ENCODE results near the gene TP53BP2.

The TP53BP2 gene

GRCh38 chr1:223802032-223802431 lies 43.7 kb downstream of the TP53BP2 start:
- H3K4me3 ChIP-seq (ENCODE audit: low read depth, low read length), result no peak overlapping the region

GRCh38 chr1:223796210-223796609 lies 49.5 kb downstream of the TP53BP2 start:
- no peak overlapping the region for H3K4me3 ChIP-seq (ENCODE audit: low read depth, low read length)

- no peak overlapping the region for H3K4me3 ChIP-seq (ENCODE audit: low read depth, low read length)
Observed at GRCh38 chr1:223794136-223794880, 51.4 kb downstream of the TP53BP2 start.

- H3K4me3 ChIP-seq (ENCODE audit: low read depth, low read length), result no peak overlapping the region
Observed at GRCh38 chr1:223793716-223794115, 52.0 kb downstream of the TP53BP2 start.

- H3K4me3 ChIP-seq (ENCODE audit: low read depth, low read length), result no peak overlapping the region
Observed at GRCh38 chr1:223792046-223792445, 53.7 kb downstream of the TP53BP2 start.

- no peak overlapping the region for H3K4me3 ChIP-seq (ENCODE audit: low read depth, low read length)
Observed at GRCh38 chr1:223788746-223789415, 56.9 kb downstream of the TP53BP2 start.

- no peak overlapping the region for H3K4me3 ChIP-seq (ENCODE audit: low read depth, low read length)
Observed at GRCh38 chr1:223785808-223786207, 59.9 kb downstream of the TP53BP2 start.

- H3K4me3 ChIP-seq (ENCODE audit: low read depth, low read length), result no peak overlapping the region
Observed at GRCh38 chr1:223784541-223784940, 61.2 kb downstream of the TP53BP2 start.

GRCh38 chr1:223783676-223784075 lies 62.1 kb downstream of the TP53BP2 start:
- H3K4me3 ChIP-seq (ENCODE audit: low read depth, low read length), result no peak overlapping the region

GRCh38 chr1:223780949-223781348 lies 64.8 kb downstream of the TP53BP2 start:
- H3K4me3 ChIP-seq (ENCODE audit: low read depth, low read length), result no peak overlapping the region

GRCh38 chr1:223780318-223780717 lies 65.4 kb downstream of the TP53BP2 start:
- no peak overlapping the region for H3K4me3 ChIP-seq (ENCODE audit: low read depth, low read length)

- H3K4me3 ChIP-seq (ENCODE audit: low read depth, low read length), result no peak overlapping the region
Observed at GRCh38 chr1:223776826-223777454, 68.8 kb downstream of the TP53BP2 start.

GRCh38 chr1:223776075-223776814 lies 69.5 kb downstream of the TP53BP2 start:
- no peak overlapping the region for H3K4me3 ChIP-seq (ENCODE audit: low read depth, low read length)

GRCh38 chr1:223775711-223776074 lies 70.1 kb downstream of the TP53BP2 start:
- no peak overlapping the region for H3K4me3 ChIP-seq (ENCODE audit: low read depth, low read length)

GRCh38 chr1:223775054-223775453 lies 70.7 kb downstream of the TP53BP2 start:
- H3K4me3 ChIP-seq (ENCODE audit: low read depth, low read length), result no peak overlapping the region

- no peak overlapping the region for H3K4me3 ChIP-seq (ENCODE audit: low read depth, low read length)
Observed at GRCh38 chr1:223774134-223774814, 71.5 kb downstream of the TP53BP2 start.

- H3K4me3 ChIP-seq (ENCODE audit: low read depth, low read length), result no peak overlapping the region
Observed at GRCh38 chr1:223772771-223773160, 73.0 kb downstream of the TP53BP2 start.

- H3K4me3 ChIP-seq (ENCODE audit: low read depth, low read length), result no peak overlapping the region
Observed at GRCh38 chr1:223771814-223772770, 73.7 kb downstream of the TP53BP2 start.

- H3K4me3 ChIP-seq (ENCODE audit: low read depth, low read length), result no peak overlapping the region
Observed at GRCh38 chr1:223771469-223771813, 74.3 kb downstream of the TP53BP2 start.

Measured in iPS-11a (cell line).